ENCODE measurements around the gene POLR2I.
"Not testable (repeated sequence)": the region's sequence is repeated elsewhere in the genome, so short reads cannot be mapped to it uniquely, and the experiment has no call there.

DNA sequence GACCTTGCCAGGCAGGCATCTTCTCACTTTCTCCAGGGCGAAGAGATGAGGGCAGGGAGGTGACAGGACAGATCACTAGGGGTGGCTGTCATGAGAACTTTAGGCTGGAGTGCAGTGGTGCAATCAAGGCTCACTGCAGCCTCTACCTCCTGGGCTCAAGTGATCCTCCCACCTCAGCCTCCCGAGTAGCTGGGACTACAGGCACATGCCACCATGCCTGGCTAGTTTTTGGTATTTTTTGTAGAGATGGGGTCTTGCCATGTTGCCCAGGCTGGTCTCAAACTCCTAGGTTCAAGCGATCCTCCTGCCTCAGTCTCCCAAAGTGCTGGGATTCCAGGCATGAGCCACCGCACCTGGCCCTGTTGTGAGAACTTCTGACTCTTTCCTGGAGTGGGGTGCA is 20.2 kb upstream of the POLR2I start:
- TF ChIP-seq POLR2AphosphoS5 (IDR thresholded peaks at IDR 0.05; ENCODE audit: low read depth, low read length); POLR2A (IDR thresholded peaks at IDR 0.05; ENCODE audit: low read depth, low read length); TAF1 (IDR thresholded peaks at IDR 0.05; ENCODE audit: low read depth, low read length); PAX5 (IDR thresholded peaks at IDR 0.05; ENCODE audit: insufficient read depth, low read length, severe bottlenecking); SPI1 (IDR thresholded peaks at IDR 0.05; ENCODE audit: low read depth, low read length): not testable (repeated sequence)

All from GM12891 (cell line).